ENCODE measurements around the gene RTN4RL1.

RTN4RL1 gene

GRCh38 chr17:1919201-1919600 lies 105.9 kb downstream of the RTN4RL1 start:
- DNase-seq (ENCODE audit: low read depth), result no peak

- DNase-seq (ENCODE audit: low read depth), result no peak
These were observed 106.6 kb downstream of the RTN4RL1 start for GRCh38 chr17:1918346-1919162.

- no peak for DNase-seq (ENCODE audit: low read depth)
These were observed 108.0 kb downstream of the RTN4RL1 start for GRCh38 chr17:1916963-1917715.

GRCh38 chr17:1916316-1916715 lies 108.8 kb downstream of the RTN4RL1 start:
- DNase-seq (ENCODE audit: low read depth), result no peak

GRCh38 chr17:1915889-1916288 lies 109.2 kb downstream of the RTN4RL1 start:
- DNase-seq (ENCODE audit: low read depth), result no peak

GRCh38 chr17:1914661-1915083 lies 110.5 kb downstream of the RTN4RL1 start:
- no peak for DNase-seq (ENCODE audit: low read depth)

- DNase-seq (ENCODE audit: low read depth), result no peak
These were observed 111.4 kb downstream of the RTN4RL1 start for GRCh38 chr17:1913702-1914101.

GRCh38 chr17:1912146-1912545 lies 113.0 kb downstream of the RTN4RL1 start:
- no peak for DNase-seq (ENCODE audit: low read depth)

- DNase-seq (ENCODE audit: low read depth), result no peak
These were observed 115.1 kb downstream of the RTN4RL1 start for GRCh38 chr17:1909985-1910384.

- no peak for DNase-seq (ENCODE audit: low read depth)
These were observed 116.3 kb downstream of the RTN4RL1 start for GRCh38 chr17:1908699-1909309.

GRCh38 chr17:1907909-1908698 lies 117.0 kb downstream of the RTN4RL1 start:
- no peak for DNase-seq (ENCODE audit: low read depth)

GRCh38 chr17:1907216-1907631 lies 117.9 kb downstream of the RTN4RL1 start:
- no peak for DNase-seq (ENCODE audit: low read depth)

- DNase-seq (ENCODE audit: low read depth), result no peak
These were observed 118.5 kb downstream of the RTN4RL1 start for GRCh38 chr17:1906662-1907101.

- no peak for DNase-seq (ENCODE audit: low read depth)
These were observed 119.8 kb downstream of the RTN4RL1 start for GRCh38 chr17:1905190-1905913.

- DNase-seq (ENCODE audit: low read depth), result no peak
These were observed 120.6 kb downstream of the RTN4RL1 start for GRCh38 chr17:1904273-1905182.

- DNase-seq (ENCODE audit: low read depth), result no peak
These were observed 125.6 kb downstream of the RTN4RL1 start for GRCh38 chr17:1899403-1900000.

GRCh38 chr17:1898872-1899271 lies 126.3 kb downstream of the RTN4RL1 start:
- no peak for DNase-seq (ENCODE audit: low read depth)

GRCh38 chr17:1898332-1898731 lies 126.8 kb downstream of the RTN4RL1 start:
- no peak for DNase-seq (ENCODE audit: low read depth)

GRCh38 chr17:1897105-1897656 lies 128.0 kb downstream of the RTN4RL1 start:
- DNase-seq (ENCODE audit: low read depth), result no peak

Measured in stimulated activated CD8-positive, alpha-beta memory T cell treated with anti-CD3 and anti-CD28 coated beads, Interleukin-15, amount 100 ng/mL, for 24 hours (primary cell).